ENCODE measurements around the gene IL26. TPM values are rescaled to one million over a fixed set of nuclear protein-coding genes. Genes with fewer than 3 reads are reported as not detected.

The IL26 gene
- total and polyA plus RNA-seq, 8 donors = not detected

DNA sequence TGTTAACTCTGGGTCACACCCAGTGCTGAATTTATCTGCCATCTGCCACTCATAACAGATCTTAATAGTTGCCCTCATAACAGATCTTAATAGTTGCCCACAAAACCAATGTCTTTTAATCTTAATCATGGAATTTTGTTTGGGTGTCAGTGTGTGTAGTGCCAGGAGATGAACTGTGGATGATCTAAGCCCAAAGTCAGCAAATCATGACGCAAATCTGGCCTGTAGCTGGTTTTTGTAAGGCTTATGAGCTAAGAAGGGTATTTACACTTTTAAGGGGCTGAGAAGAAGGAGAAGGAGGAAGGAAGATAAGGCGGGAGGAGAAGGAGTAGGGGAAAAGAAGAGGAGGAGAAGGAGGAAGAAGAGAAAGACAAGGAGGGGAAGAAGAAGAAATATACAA, 10.0 kb upstream of the IL26 start:
- Histone ChIP-seq H3K36me3 (no peaks in the 10 kb centered on the region), H3K9me3 (no peaks in the 10 kb centered on the region), H3K4me1 (peaks cover under 1 to 42% (median 18%) of the 10 kb centered on the region in 4 donors), H3K27me3 (no peaks in the 10 kb centered on the region), H3K4me3 (no peak overlapping the region), H3K27ac (no peak overlapping the region)
- intact Hi-C loops (cut with DNase I; ENCODE audit: low total_unique reads) = no loop called here
- no peak for DNase-seq
- 79 to 96% (median 93%) methylated on average over 2 of the region's 2 CpGs for WGBS, 5 donors
- TF ChIP-seq, protein P1, sequence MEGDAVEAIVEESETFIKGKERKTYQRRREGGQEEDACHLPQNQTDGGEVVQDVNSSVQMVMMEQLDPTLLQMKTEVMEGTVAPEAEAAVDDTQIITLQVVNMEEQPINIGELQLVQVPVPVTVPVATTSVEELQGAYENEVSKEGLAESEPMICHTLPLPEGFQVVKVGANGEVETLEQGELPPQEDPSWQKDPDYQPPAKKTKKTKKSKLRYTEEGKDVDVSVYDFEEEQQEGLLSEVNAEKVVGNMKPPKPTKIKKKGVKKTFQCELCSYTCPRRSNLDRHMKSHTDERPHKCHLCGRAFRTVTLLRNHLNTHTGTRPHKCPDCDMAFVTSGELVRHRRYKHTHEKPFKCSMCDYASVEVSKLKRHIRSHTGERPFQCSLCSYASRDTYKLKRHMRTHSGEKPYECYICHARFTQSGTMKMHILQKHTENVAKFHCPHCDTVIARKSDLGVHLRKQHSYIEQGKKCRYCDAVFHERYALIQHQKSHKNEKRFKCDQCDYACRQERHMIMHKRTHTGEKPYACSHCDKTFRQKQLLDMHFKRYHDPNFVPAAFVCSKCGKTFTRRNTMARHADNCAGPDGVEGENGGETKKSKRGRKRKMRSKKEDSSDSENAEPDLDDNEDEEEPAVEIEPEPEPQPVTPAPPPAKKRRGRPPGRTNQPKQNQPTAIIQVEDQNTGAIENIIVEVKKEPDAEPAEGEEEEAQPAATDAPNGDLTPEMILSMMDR (IDR thresholded peaks at IDR 0.05) = no peak
- no peak for TF ChIP-seq POLR2AphosphoS5 (IDR thresholded peaks at IDR 0.05)
- no peak for TF ChIP-seq POLR2A (IDR thresholded peaks at IDR 0.05)
- TF ChIP-seq EP300 (IDR thresholded peaks at IDR 0.05) = no peak

DNA sequence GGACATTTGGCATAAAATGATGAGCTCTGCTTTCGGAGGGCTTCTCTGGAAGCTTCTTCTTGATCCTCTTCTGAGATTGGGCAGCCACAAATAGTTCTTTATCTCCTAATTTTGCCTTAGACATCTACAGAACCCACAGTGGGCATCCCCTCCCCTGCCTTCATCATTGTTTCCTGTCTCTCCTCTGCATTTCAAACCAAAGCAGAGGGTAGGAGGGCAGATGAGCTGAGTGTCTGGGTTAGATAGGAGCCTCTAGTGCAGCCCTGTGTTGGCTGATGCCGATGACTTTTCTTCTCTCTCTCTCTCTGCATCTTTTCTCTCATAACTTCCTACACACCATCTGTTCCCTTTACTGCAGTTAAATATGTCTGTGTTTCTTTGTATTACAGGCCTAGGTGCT, 8.5 kb upstream of the IL26 start:
- no peaks in the 10 kb centered on the region for H3K9me3 ChIP-seq
- TF ChIP-seq POLR2A (IDR thresholded peaks at IDR 0.05) = no peak
- TF ChIP-seq, protein P1 (IDR thresholded peaks at IDR 0.05) = no peak
- TF ChIP-seq POLR2AphosphoS5 (IDR thresholded peaks at IDR 0.05) = no peak
- TF ChIP-seq EP300 (IDR thresholded peaks at IDR 0.05) = no peak
- no peak overlapping the region for H3K27ac ChIP-seq
- H3K4me3 ChIP-seq = no peak overlapping the region
- DNase-seq = no peak
- no peaks in the 10 kb centered on the region for H3K27me3 ChIP-seq
- H3K36me3 ChIP-seq = no peaks in the 10 kb centered on the region
- H3K4me1 ChIP-seq = peaks cover 0 to 27% (median 15%) of the 10 kb centered on the region in 4 donors
- intact Hi-C loops (cut with DNase I; ENCODE audit: low total_unique reads) = no loop called here
- 80 to 97% (median 91%) methylated on average over 2 of the region's 2 CpGs for WGBS, 5 donors

DNA sequence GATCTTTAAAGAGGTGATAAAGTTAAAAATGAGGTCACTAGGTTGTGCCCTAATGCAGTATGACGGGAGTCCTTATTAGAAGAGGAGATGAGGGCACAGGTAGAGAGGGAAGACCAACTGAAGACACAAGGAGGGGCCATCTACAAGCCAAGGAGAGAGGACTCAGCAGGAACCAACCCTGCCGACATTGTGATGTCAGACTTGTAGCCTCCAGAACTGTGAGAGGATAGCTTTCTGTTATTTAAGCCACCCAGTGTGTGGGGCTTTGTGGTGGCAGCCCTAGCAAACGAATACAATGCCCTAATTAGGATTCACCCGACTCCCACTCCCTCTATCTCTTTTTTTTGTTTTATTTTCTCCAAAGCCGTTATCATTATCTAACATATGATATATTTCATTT, 7.9 kb upstream of the IL26 start:
- Histone ChIP-seq H3K36me3 (no peaks in the 10 kb centered on the region), H3K27me3 (no peaks in the 10 kb centered on the region), H3K27ac (no peak overlapping the region), H3K4me1 (peaks cover 0 to 24% (median 15%) of the 10 kb centered on the region in 4 donors), H3K9me3 (no peaks in the 10 kb centered on the region), H3K4me3 (no peak overlapping the region)
- TF ChIP-seq EP300 (IDR thresholded peaks at IDR 0.05) = no peak
- TF ChIP-seq, protein P1 (IDR thresholded peaks at IDR 0.05) = no peak
- TF ChIP-seq POLR2AphosphoS5 (IDR thresholded peaks at IDR 0.05) = no peak
- no peak for TF ChIP-seq POLR2A (IDR thresholded peaks at IDR 0.05)
- DNase-seq = no peak
- intact Hi-C loops (cut with DNase I; ENCODE audit: low total_unique reads) = no loop called here
- WGBS, 5 donors = 59 to 71% (median 66%) methylated on average over 5 of the region's 5 CpGs

DNA sequence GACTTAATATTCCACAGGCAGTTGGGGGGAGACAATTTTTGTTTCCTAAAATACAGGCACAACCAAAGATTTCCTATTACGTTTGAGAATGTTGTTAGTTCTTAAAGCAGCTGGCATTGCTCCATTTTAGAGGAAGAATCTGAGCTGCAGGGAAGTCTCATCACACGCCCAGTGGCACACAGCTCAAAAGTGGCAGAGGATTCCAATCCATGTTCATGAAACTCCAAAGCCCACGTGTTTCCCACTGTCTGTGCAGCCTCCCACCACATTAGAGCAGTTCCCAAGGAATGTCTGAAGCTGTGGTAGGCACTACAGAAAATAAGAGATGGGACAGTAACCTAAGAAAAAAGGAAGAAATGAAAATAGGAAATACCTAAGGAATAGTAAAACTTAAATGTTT, 6.1 kb upstream of the IL26 start:
- no peak overlapping the region for H3K27ac ChIP-seq
- H3K27me3 ChIP-seq = no peaks in the 10 kb centered on the region
- 39 to 60% (median 46%) methylated on average over 3 of the region's 3 CpGs for WGBS, 5 donors

More for the DNA sequence above, 6.1 kb upstream of the IL26 start:
- Histone ChIP-seq H3K9me3 (no peaks in the 10 kb centered on the region), H3K4me3 (no peak overlapping the region), H3K36me3 (no peaks in the 10 kb centered on the region), H3K4me1 (peaks cover 0 to 9% (median 7%) of the 10 kb centered on the region in 4 donors)
- intact Hi-C loops (cut with DNase I; ENCODE audit: low total_unique reads) = no loop called here
- no peak for TF ChIP-seq POLR2A (IDR thresholded peaks at IDR 0.05)
- TF ChIP-seq POLR2AphosphoS5 (IDR thresholded peaks at IDR 0.05) = no peak
- TF ChIP-seq, protein P1 (IDR thresholded peaks at IDR 0.05) = no peak
- DNase-seq = no peak
